HG03045 (cell line): ENCODE data around the gene ADAM12.

ENCODE experiments used
- ATAC-seq: cut with Tn5 transposase; IDR thresholded peaks from one replicate; pipeline ENCODE4 v1.9.1; 2021; ENCODE audit warnings: mild to moderate bottlenecking, moderate library complexity; ENCODE audit not compliant: unreplicated experiment

The ADAM12 gene

GRCh38 chr10:126324826-126325225, 63.5 kb downstream of the ADAM12 start:
- ATAC-seq, result no peak

DNA sequence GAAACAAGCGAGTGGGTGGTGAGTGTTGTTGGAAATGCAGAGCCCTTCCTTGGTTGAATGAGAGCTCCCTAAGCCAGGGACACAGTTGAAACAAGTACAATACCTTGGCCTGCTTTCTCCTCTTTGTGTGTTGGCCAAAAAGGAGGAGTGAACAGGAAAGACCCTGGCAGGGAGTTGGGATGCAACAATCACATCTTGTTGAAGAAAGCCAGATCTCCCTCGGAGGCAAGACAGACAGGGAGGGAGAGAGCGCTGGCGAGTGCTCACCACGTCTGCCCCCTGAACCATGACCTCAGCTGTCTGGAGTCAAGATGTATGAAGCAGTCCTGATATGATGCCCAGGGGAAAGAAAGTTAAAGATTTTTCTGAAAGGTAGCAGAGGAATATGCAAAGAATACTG, 66.8 kb downstream of the ADAM12 start:
- ATAC-seq, result no peak

GRCh38 chr10:126317751-126318150, 70.5 kb downstream of the ADAM12 start:
- no peak for ATAC-seq

DNA sequence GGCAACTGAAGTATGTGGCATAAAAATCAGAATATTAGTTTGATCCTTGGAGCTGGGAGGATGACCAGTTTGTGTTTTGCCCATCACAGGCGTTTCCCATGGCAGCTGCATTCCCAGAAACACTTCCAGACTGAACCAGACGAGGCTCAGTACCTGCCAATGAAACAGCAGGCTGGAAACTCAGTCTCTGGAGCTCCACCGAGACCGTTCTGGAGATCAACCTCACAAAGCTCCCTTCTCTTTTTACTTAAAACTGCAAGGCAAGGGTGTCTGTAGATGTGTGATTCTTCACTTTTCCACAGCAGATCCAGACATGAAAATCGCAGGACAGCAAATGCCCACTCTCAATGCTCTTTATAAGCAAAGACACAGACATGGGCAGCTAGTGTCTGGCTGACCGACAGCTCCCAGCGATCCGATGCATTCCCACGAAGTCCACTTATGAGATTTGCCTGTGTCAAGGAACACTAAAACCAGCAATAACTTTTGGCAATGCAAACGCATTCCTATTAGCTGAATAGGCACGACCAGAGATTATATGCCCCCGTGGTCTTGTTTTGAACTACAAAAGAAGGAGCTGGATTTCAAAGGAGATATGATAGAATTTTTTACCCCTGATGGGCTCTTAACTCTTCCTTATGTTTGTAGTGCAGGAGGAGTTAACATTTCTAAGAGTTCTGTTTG, 72.6 kb downstream of the ADAM12 start:
- no peak for ATAC-seq

DNA sequence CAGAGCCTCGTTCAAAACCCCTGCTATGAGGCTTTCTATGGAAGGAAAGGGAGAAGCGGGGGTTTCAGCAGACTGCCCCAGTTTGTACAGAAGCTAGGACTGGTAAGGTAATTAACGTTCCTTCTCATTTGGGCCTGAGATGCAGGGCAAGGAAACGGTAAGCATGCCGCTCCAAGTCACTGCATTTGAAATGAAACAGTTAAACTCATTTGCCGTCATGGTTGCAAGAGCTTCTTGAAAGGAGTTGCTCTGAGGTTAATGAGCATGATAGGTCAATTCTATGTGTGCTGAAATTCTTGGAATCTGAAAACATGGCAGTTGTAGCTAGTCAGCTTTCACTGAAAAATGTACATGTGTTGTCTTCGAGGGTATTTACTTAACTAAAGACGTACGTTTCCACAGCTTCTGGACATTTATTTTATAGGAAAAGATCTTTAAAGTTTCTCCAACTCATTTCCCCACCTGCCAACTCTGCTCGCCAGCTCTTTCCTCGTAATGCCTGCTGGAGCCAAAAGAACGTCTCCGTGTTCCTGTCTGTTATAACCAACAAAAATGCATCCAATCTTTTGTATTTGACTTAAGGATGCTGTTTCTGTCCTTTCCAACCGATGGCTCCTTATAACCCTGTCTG, 73.3 kb downstream of the ADAM12 start:
- ATAC-seq, result no peak

DNA sequence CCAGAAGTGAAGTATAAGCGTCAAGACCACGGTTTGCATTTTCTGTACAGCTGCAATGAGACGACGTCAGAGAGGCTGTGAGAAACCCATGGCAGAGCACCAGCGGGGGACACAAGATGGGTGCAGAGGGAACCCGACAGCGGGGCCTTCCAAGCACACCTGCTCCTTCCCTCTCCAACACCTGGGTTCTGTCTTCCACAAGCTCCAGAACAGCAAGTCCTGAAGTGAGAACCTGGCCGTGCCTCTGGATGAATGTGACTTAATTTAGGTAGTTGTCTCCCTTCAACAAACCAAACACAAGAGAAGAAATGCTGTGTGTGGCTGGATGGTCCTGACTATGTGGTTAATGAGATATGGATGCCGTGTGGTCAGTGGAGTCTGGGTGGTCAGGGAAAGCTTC, 76.1 kb downstream of the ADAM12 start:
- no peak for ATAC-seq

GRCh38 chr10:126309228-126309883, 78.9 kb downstream of the ADAM12 start:
- ATAC-seq, result no peak

GRCh38 chr10:126302826-126303665, 85.2 kb downstream of the ADAM12 start:
- no peak for ATAC-seq

- no peak for ATAC-seq
Observed at GRCh38 chr10:126302476-126302756, 85.9 kb downstream of the ADAM12 start.

DNA sequence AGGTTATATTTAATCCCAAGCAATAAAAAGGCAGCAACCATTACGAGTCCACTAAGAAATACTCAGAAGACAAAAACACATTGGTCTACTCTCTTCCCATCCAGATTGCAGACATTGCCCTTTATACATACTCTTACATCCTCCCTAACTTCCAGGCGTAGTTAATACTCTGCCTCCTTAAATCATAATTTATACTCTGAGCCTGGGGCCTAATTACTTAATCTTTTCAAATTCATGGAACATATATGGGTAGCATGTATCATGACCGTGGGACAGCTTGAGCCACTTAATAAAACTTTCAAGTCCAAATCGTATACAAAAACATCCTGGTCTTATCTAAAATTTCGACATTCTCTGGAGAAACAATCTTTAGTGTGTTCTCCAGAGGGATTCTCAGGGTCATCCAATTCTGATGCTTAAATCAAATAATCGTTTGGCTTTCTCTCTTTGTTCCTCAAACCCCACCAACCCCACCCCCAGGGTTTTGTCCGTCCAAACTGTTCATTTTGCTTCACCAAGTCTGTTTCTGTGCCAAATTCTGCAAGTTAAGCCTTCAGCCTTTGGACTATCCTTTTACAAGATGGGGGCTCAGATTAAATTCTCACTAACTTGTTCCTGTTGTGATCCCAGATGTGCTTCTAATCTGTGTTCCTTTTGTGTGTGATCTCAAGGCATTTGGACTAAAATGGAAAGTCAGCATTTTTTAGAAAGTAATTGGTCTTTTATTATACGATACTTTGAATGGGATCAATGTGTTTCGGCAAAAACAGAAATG, 86.4 kb downstream of the ADAM12 start:
- no peak for ATAC-seq

GRCh38 chr10:126294451-126294850, 93.8 kb downstream of the ADAM12 start:
- ATAC-seq, result no peak

DNA sequence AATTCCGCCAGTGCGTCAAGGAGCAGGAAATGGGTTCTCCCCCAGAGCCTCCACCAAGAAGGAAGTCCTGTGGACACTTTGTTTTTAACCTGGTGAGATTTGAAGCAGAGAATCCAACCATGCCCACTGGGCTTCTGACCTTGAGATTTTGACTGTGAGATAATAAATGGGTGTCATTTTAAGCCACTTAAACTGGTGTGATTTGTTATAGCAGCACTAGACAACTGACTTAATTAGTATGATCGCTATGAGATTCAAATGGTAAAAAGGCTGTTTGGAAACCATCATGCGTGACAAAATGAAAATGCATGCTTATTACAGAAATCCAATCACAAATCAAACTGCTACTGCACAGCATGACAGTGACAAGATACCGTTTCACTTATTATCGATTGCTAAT, 98.0 kb downstream of the ADAM12 start:
- ATAC-seq, result no peak

DNA sequence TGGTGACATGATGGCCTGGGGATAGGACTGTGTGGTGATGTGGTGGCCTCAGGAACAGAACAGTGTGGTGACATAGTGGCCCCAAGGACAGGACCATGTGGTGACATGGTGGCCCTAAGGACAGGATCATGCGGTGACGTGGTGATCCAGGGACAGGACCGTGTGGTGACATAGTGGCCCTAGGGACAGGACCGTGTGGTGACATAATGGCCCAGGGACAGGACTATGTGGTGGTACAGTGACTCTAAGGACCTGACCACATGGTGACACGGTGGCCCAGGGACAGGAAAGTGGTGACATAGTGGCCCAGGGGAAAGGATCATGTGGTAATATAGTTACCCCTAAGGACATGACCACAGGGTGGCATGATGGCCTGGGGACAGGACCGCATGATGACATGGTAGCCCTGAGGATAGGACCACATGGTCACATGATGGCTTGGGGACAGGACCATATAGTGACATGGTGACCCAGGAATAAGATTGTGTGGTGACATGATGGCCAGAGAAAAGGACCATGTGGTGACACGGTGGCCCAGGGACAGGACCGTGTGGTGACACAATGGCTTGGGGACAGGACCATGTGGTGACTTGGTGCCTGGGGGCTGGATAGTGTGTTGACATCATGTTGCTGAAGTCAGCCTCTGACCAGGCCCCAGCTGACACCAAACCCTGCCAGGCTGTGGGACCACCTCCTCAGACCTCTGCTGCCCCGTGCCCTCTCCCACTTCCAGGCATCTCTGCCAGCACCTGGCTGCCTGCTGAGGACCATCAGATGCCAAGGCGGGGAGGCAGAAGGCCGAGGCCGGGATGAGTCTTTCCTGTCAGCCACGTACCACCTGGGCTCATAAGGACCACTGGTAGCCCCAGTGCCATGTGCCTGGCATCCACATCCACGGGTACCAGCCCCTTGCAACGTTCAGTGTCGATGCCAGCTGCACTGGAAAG, 99.5 kb downstream of the ADAM12 start:
- no peak for ATAC-seq

GRCh38 chr10:126286256-126286780, 102.0 kb downstream of the ADAM12 start:
- ATAC-seq, result no peak

GRCh38 chr10:126283307-126283706, 105.0 kb downstream of the ADAM12 start:
- no peak for ATAC-seq

- ATAC-seq, result no peak
Observed at GRCh38 chr10:126278851-126279250, 109.4 kb downstream of the ADAM12 start.

DNA sequence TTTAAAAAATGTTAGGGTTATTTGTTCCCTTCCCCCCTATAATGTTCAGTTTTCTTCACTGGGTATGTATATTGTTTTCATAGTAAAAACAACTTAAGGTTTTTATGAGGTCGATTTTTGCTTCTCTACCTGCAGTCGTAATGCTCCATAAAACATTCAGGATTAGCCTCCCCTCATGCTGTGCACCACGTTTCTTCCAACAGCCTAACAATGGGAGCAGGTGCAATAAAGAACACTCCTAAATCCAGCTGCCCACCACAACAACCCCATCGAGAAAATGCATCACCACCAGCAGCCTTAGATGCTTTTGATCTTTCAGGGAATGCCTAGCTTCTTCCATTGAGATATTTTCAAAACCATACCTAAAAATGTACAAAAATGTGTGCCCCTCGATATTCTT, 111.1 kb downstream of the ADAM12 start:
- no peak for ATAC-seq

DNA sequence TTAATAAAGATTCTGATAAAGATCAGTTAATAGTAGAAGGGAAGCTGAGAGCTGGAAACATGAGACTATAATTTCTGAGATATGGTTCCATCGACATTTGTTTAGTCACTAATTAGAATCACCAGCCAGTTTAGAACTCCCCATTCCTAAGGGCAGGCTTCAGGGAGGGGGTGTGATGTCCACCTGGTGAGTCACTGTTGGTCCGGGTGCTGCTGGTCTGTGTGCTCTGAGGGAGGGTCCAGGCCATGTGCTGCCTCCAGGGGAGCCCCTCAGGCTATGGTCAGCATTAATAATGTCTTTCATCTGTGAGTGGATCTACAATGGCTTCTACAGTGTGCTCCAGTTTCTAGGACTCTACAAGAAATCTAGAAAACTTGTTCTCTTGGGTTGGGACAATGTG, 115.8 kb downstream of the ADAM12 start:
- no peak for ATAC-seq

GRCh38 chr10:126270111-126270510, 118.2 kb downstream of the ADAM12 start:
- ATAC-seq, result no peak
